Measurements from ENCODE around the gene CEP70.
A peak's percentile ranks its signal among the peaks of the same experiment; 100 is the strongest.
"Not testable (repeated sequence)": the region's sequence is repeated elsewhere in the genome, so short reads cannot be mapped to it uniquely, and the experiment has no call there.

Gene CEP70

GRCh38 chr3:138594150-138594934 lies at the start of gene CEP70:
Gene CEP70 (minus strand): TSS chr3:138594260. CDS start chr3:138572927, 21,333 bp downstream.
- peak within 1 kb of the TSS; percentile 84 for H3K27ac ChIP-seq
- DNase-seq (ENCODE audit: low read depth, low spot score): peak; percentile 68

- H3K27ac ChIP-seq: no peak overlapping the region
- no peak for DNase-seq (ENCODE audit: low read depth, low spot score)
Measured at GRCh38 chr3:138642927-138643253, 48.8 kb upstream of the CEP70 start.

- no peak overlapping the region for H3K27ac ChIP-seq
- no peak for DNase-seq (ENCODE audit: low read depth, low spot score)
Measured at GRCh38 chr3:138642226-138642926, 48.3 kb upstream of the CEP70 start.

GRCh38 chr3:138640537-138640936 lies 46.5 kb upstream of the CEP70 start:
- H3K27ac ChIP-seq: no peak overlapping the region
- no peak for DNase-seq (ENCODE audit: low read depth, low spot score)

GRCh38 chr3:138638641-138639040 lies 44.6 kb upstream of the CEP70 start:
- no peak for DNase-seq (ENCODE audit: low read depth, low spot score)
- no peak overlapping the region for H3K27ac ChIP-seq

- no peak overlapping the region for H3K27ac ChIP-seq
- no peak for DNase-seq (ENCODE audit: low read depth, low spot score)
Measured at GRCh38 chr3:138629526-138629925, 35.5 kb upstream of the CEP70 start.

GRCh38 chr3:138625707-138626365 lies 31.8 kb upstream of the CEP70 start:
- H3K27ac ChIP-seq: peak overlapping the region; percentile 37
- peak; percentile 79 for DNase-seq (ENCODE audit: low read depth, low spot score)

- DNase-seq (ENCODE audit: low read depth, low spot score): no peak
- no peak overlapping the region for H3K27ac ChIP-seq
Measured at GRCh38 chr3:138624518-138624917, 30.5 kb upstream of the CEP70 start.

- DNase-seq (ENCODE audit: low read depth, low spot score): no peak
- H3K27ac ChIP-seq: no peak overlapping the region
Measured at GRCh38 chr3:138620431-138620830, 26.4 kb upstream of the CEP70 start.

GRCh38 chr3:138615462-138615861 lies 21.4 kb upstream of the CEP70 start:
- DNase-seq (ENCODE audit: low read depth, low spot score): no peak
- H3K27ac ChIP-seq: no peak overlapping the region

GRCh38 chr3:138609898-138610266 lies 15.8 kb upstream of the CEP70 start:
- DNase-seq (ENCODE audit: low read depth, low spot score): no peak
- peak overlapping the region; percentile 85 for H3K27ac ChIP-seq

- H3K27ac ChIP-seq: peak within 1 kb of the TSS; percentile 85
- DNase-seq (ENCODE audit: low read depth, low spot score): no peak
Measured at GRCh38 chr3:138608322-138609135, 14.5 kb upstream of the CEP70 start, which contains the start of gene FAIM. Gene FAIM (plus strand): TSS chr3:138608771. CDS start chr3:138619727, 10,956 bp downstream.

- H3K27ac ChIP-seq; DNase-seq (ENCODE audit: low read depth, low spot score): not testable (repeated sequence)
Measured at GRCh38 chr3:138604106-138604595, 10.1 kb upstream of the CEP70 start.

GRCh38 chr3:138601661-138602060 lies 7.6 kb upstream of the CEP70 start:
- not testable (repeated sequence) for DNase-seq (ENCODE audit: low read depth, low spot score); H3K27ac ChIP-seq

- H3K27ac ChIP-seq: no peak overlapping the region
- DNase-seq (ENCODE audit: low read depth, low spot score): no peak
Measured at GRCh38 chr3:138600100-138600745, 6.2 kb upstream of the CEP70 start.

- DNase-seq (ENCODE audit: low read depth, low spot score): no peak
- H3K27ac ChIP-seq: no peak overlapping the region
Measured at GRCh38 chr3:138598534-138598933, 4.5 kb upstream of the CEP70 start.

- not testable (repeated sequence) for DNase-seq (ENCODE audit: low read depth, low spot score)
- H3K27ac ChIP-seq: peak overlapping the region; percentile 65
Measured at GRCh38 chr3:138597186-138597976, 3.3 kb upstream of the CEP70 start.

GRCh38 chr3:138594935-138595610 lies 1.0 kb upstream of the CEP70 start:
- DNase-seq (ENCODE audit: low read depth, low spot score): no peak
- H3K27ac ChIP-seq: peak overlapping the region; percentile 84
